Activated naive CD4-positive, alpha-beta T cell treated with Interleukin-2 at 50 U/mL for 16 hours (primary cell): ENCODE results near the gene CMTR1.

Source experiments
- DNase-seq: peaks from one replicate; pipeline ENCODE4 v3.0.0-alpha.2; 2020

CMTR1 gene

DNA sequence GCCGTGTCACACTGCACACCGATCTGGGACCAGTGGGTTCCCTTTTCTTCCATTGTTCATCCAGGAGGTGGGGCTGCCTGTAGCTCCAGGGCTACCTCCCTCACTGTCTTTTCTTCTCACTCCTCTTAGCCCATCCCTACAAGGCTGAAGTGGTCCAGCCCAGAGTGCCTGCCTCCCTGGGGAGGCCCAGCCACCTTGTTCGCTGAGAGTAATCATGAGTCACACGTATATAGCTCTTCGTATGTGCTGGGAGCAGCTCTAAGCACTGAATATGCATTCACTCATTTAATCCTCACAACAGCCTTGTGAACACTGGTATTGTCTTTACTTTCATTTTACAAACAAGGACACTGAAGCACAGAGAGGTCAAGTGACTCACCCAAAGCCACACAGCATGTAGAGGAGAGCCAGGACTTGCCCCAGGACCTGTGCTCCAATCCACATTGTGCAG, 81.3 kb downstream of the CMTR1 start:
- DNase-seq, result peak; percentile 56

DNA sequence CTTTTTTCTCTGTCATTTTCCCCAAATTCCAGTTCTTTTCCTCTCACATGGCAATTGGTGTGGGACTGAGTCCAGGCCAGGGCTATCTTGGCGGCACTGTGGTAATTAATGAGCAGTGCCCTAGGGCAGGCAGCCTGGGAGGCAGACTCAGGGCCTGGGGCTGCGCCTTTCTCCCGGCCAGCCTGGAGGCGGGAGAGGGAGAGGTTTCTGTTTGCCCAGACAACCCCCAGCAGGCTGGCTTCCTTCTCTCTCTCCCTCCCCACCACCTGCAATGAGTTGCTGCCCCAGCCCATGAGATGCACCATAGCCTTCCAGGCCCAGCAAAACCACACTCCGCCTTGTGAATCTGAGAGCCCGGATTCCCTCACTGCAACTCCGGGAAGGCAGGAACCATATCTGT, 81.8 kb downstream of the CMTR1 start:
- no peak for DNase-seq

DNA sequence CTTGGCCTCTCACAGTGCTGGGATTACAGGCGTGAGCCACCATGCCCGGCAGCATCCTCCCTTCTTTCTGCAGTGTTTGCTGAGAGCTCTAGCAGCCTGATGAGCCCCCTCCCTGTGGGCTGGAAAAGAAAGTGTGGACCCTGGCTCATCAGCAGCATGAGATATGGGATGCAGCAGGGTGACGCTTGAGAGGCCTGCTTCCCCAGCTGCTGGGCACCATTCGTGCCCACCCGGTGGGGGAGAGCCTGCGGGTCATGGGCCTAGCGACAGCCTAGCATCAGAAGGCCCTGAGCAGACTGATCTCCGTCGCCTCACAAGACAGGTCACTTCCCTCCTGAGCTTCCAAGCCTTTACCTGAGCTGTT, 82.7 kb downstream of the CMTR1 start:
- DNase-seq, result no peak

DNA sequence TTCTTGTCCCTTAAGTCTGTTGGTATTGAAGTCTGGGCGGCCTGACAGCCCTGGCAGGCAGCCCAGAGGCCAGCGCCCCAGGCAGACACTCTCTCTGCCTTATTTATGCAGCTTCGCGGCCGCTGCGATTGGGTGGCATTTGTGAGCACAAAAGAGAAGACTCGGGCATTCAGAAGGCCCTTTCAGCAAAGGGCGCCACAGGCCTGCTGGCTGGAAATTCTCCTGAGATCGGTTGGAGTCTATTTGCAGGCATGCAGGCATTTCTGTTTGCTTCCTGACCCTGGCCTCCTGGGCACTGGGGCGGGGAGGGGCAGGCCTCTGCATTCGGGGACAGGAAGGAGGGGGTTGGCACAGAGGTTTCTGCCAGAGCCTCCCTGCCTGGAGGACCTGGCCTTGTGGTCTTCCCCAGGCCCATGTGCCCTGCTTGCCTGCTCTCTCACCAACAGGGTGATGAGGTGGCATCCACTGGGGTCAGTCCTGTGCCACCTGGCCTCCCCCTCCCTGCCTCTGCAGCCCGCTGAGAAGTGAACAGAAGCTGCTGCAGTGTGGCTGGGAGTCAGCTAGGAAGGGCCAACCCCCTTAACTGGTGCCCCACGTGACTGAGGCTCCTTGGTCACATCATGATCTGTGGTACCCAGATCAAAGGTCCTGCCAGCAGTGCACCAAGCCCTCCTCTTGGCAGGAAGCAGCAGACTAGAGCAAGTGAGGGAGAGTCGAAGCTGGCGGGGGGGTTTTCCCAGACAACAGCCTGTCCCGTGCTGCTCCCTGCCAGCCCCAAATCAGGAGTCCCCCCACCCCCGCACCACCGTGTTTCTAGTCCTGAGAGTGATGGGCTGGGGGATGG, 83.3 kb downstream of the CMTR1 start:
- peak; percentile 91 for DNase-seq

DNA sequence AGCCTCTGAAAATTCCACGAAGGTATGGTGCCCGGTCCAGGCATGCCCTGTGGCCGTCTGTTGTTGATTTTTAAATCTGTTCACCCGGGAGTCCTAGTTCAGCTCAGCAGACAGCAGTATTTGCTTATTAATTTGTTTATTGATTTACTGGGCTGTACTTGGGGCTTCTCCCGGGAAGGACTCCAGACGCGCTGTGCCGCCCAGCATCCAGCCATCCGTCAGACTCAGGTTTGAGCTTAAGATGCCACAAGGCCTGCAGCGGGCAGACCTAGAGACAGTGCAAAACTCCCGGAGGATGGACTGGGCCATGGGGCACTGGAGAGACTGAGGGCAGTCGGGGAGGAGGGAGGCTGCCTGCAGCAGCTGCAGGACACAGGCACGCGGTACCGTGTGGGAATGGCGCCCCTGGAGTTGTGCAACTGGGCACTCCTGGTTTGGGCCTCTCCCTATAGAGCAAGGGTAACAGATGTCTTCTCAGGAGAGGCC, 83.9 kb downstream of the CMTR1 start:
- DNase-seq, result peak; percentile 41

DNA sequence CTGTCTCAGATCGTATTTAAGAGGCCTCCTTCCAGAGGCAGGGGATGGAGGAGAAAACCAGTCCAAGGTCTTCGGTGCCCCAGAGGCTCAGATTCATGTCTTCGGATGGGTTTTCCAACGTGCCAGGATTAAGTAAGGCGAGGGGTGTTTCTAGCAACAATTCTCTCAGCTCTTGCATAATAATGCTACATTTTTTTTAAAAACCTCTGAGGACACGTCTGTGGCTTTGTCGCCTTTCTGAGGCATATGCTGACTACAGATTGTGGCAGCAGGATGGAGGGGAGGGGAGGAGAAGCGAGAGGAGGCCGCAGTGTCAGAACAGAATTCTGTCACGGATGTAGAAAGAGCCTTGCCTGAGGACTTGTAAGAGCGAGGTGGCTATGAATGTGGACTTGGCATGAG, 84.4 kb downstream of the CMTR1 start:
- DNase-seq, result peak; percentile 81

DNA sequence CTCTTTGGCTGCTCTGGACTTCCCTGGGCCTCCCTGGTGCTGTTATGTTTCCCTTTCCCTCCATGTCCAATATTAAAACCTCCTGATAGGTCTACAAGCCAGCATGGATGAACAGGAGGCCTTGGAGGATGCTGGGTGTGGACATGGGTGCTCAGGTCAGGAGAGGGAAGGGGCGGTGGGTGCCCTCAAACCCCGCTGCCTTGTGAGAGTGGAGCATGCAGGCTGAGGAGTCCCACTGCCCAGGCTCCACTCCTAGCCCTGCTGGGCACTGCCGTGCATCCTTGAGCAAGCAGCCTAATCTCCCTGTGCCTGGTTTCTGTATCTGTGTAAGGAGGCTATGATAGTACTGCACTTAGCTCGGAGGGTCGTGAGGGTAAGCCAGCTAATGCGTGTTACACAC, 85.1 kb downstream of the CMTR1 start:
- DNase-seq, result no peak

DNA sequence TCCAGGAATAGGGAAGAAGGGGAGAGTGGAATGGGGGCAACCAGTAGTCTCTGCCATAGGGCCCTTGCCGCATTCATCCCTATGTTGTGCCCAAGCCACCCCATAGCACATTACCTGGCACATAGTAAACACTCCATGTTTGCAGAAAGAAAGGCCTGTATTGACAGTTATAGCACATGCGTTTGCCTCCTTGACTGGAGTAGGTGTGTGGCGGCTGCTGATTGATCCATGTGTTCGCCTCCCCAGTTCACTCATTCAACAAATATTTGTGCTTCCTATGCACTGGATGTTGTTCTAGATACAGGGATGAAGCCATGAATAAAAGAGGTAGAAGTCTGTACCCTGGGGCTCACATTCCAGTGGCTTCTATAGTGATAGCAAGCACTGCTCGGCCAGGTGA, 86.4 kb downstream of the CMTR1 start:
- no peak for DNase-seq

DNA sequence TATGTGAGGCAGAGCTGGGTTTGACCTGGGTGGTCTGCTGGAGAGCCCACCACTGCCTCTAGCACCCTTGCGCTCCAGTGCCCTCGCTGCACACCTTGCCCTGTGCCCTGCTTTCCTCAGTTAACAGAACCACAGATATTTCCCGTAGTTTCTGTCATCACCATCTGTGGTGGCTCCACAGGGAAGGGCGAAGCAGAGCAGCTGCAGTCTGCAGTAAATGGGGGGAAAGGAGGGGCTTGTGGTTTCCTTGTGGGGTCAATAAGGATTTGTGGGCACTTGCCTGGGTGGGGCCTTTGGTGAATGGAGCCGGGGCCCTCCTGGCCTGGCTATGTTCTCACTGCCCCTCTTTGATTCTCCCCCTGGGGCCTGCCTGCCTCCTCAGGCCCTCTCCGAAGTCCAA, 87.9 kb downstream of the CMTR1 start:
- DNase-seq, result no peak

DNA sequence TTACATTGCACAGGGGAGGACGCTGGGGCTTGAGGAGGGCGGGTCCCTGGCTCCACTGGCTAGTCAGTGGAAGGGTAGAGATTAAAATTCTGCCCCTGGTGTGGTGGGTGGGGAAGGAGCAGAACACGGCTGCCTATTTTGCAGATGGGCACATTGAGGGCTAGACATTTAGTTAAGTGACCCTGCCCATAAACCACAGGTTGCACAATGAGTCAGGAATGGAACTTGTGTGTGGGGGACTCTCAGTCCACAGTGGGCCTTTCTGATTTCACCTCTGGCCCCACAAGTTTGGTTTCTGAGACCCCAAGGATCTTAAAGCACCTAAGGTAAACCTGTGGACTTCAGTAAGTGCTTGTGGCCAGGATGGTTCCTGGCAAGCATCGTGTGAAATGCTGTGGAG, 88.7 kb downstream of the CMTR1 start:
- DNase-seq, result no peak

DNA sequence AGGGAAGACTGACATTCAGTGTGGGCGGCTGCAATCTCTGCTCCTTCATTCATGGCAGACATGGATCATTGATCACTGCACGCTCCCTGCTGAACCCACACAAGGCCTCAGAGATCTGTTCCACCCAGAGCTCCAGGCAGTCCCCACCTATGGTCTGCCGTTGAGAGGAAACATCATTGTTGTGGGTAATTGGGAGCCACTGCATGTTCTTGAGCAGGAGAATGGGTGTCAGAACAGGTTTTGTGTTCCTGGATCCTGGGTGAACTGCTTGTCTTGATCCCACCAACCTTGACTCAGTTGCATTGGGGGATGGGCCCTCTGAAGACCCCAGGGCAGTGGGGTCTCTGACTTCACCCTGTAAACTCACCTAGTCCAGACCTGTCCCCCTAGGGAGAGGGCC, 89.8 kb downstream of the CMTR1 start:
- no peak for DNase-seq

DNA sequence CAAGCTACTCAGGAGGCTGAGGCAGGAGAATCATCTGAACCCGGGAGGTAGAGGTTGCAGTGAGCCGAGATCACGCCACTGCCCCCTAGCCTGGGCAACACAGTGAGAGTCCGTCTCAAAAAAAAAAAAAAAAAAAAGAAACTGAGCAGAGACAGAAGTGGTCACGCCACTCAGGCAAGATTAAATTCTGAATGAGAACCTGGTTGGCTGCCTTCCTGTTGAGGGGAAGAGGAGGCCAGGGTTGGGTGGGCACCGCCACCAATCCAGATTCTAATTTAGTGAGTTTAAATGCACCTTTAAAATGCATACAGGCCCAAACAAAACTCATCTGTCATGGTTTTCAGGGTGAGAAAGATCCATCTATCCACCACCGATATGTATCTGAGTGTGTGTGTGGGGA, 90.4 kb downstream of the CMTR1 start:
- DNase-seq, result no peak

DNA sequence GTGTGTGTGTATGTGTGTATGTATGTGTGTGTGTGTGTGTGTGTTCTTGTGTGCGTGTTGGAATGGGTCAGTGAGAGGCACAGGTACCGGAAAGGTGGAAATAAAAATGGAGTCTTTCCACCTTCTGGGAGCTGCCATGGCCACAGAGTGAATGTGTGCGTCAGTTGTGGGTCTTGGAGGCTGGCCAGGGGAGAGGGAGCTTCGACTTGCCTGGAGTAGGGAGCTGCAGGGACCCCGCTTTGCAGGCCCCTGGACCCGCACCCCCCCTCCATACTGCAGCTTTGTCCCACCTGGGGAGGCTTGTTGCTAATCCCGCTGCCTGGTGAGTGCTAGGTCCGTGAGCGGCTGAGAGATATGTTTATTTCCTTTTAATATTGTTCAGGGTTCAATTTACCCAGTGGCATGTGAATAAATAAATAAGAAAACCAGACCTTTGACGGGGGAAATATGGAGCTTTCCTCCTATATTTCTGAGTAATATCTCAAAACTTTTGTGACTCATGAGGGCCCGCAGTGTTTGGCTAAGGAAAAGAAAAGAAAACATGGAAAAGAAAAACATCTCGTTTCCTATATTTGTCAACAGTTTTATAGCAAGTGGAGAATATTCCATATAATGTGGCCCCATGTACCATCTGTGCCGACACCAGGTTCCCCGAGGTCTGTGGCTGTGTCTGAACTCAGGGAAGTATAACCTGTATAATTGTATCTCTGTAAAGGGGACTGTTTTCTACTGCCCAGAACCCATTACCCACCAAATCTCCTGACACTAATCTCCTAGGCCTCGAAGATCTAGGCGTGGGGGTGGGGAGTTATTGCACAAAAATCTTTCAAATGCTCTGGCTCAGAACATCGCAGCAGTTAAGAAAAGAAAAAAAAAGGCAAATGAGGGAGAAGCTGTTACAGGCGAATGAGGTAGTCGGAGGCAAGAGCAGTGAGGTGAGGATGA, 91.3 kb downstream of the CMTR1 start:
- DNase-seq, result no peak

DNA sequence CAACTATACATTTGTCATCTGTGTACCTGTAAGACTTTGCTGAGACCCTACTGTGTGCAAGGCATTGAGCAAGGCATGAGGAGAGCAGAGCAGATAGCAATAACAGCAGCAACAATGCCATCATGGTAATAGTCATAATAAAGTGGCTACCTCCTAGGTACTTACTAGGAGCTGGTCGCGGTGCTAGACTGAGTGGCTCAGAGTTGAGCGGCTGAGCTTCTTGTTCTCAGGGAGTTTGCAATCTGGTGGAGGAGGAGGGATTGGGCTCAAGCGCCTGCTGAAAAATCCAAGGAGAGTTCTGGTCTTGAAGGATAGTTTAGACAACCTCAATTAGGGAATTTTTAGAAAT, 91.9 kb downstream of the CMTR1 start:
- DNase-seq, result no peak

DNA sequence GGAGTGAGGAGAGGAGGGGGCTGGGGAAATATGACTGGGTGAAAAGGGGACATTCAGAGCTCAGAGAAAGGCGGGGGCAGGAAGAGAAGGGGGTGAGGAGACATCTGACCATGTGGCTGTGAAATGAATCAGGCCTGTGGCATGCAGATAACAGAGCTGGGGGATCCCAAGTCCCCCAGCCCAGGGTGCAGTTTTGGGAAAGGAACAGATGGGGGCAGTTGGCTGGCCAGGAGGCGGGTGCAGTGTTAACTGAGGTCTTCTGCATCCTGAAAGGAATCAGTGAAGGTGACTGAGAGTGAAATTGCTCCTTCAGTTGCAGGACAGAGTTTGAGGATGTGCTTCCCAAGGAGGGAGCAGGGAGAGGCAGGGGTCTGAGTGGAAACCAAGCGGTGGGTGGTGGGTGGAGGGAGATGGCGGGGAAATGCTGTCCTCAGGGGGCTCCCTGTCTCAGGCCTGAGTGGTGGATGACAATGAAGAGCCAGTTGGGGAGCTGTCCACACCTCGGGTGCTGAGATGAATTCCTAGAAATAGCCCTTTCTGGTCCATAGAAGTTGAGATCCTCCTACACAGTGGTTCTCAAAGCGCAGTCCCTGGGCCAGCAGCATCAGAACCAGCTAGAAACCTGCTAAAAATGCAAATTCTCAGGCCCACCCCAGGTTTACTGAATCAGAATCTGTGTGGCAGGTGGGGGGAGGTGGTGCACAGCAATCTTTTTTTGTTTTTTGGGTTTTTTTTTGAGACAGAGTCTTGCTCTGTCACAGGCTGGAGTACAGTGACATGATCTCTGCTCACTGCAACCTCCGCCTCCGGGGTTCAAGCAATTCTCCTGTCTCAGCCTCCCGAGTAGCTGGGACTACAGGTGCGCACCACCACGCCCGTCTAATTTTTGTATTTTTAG, 92.7 kb downstream of the CMTR1 start:
- DNase-seq, result no peak

DNA sequence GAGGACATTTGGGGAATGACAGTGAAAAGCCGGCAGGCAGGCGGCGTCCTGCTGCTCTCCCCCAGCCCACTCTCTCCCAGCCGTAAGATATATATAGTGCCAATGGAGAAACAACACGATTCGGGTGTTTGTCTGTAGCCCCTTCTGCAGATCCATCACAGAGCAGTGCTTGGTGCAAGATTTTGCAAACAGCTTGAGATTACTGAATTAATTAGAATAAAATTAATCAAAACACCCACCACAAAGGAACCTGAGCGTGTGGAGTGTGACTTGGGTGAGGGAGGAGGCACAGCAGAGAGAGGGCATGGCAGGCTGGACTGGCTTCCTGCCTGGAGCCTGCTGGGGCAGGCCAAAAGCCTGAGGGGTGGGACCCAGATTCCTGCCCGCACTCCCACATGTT, 95.5 kb downstream of the CMTR1 start:
- DNase-seq, result no peak

DNA sequence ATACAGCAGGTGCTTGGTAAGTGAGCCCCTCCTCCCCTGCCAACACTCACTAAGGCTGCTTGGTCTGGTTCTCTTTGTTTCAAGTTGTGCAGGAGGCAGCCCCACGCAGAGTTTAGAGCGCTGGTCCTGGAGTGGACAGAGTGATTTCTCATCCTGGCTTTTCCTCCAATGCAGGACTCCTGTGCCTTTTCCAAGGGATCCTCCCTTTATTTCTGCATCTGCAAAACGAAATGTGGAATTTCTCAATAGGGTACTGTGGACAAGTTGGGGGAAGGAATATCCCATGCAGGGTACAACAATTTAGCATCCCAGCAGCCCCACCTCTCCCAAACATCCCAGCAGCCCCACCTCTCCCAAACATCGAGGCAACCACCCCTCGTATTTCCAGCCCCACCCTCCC, 97.3 kb downstream of the CMTR1 start:
- no peak for DNase-seq

DNA sequence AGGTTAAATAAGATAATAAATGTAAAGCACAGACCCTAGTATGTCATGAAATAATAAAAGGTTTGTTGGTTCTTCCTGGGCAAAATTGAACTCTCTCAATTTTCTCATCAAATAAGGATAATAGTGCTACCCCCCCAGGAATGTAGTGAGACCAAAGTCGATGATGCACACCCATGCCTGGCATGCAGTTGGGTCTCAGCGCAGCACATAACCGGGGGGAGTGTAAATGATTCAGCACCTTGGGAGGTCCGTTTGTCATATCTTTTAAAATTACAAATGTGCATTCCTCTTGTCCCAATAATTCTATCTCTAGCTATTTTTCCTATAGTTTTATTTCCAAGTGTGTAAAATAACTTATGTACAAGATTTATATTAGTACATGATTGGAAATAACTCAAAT, 98.0 kb downstream of the CMTR1 start:
- no peak for DNase-seq
